Astrocyte (in vitro differentiated cells and primary cell): ENCODE data around the gene LCT. TPM values are rescaled to one million over a fixed set of nuclear protein-coding genes. Genes with fewer than 3 reads are reported as not detected.

Source experiments
- DNase-seq: peaks from one replicate; pipeline ENCODE4 v3.0.0-alpha.2; 2010; ENCODE audit warnings: low read depth
- FAIRE-seq: peaks from 2 replicates; lab custom pipeline; 2011; peaks lifted over from hg19 to GRCh38; lab: Jason Lieb, UNC
- H2AFZ ChIP-seq: 2 replicates; pipeline ENCODE4 v1.6.0; 2012; ENCODE audit warnings: low read depth, low read length, inconsistent platforms
- H3K27ac ChIP-seq: 2 replicates; pipeline ENCODE4 v1.5.1; 2011; ENCODE audit warnings: low read depth, low read length, inconsistent platforms
- H3K27me3 ChIP-seq: 2 replicates; pipeline ENCODE4 v1.6.0; 2011; ENCODE audit warnings: low read length, inconsistent platforms; ENCODE audit not compliant: insufficient read depth
- H3K36me3 ChIP-seq: 2 replicates; pipeline ENCODE4 v1.5.1; 2011; ENCODE audit warnings: low read length, inconsistent platforms; ENCODE audit not compliant: insufficient read depth
- H3K4me1 ChIP-seq: 2 replicates; pipeline ENCODE4 v1.5.1; 2011; ENCODE audit warnings: low read length, inconsistent platforms; ENCODE audit not compliant: insufficient read depth
- H3K4me2 ChIP-seq: 2 replicates; pipeline ENCODE4 v1.6.0; 2012; ENCODE audit warnings: low read length, inconsistent platforms
- H3K4me3 ChIP-seq: 2 replicates; pipeline ENCODE4 v1.5.1; 2011; ENCODE audit warnings: low read depth, mild to moderate bottlenecking, low read length, inconsistent platforms; ENCODE audit not compliant: insufficient read depth
- H3K79me2 ChIP-seq: 2 replicates; pipeline ENCODE4 v1.6.0; 2012; ENCODE audit warnings: mild to moderate bottlenecking, low read length, inconsistent platforms; ENCODE audit not compliant: insufficient read depth
- H3K9ac ChIP-seq: 2 replicates; pipeline ENCODE4 v1.6.0; 2012; ENCODE audit warnings: mild to moderate bottlenecking, low read length, inconsistent platforms
- H3K9me3 ChIP-seq: 2 replicates; pipeline ENCODE4 v1.5.1; 2012; ENCODE audit warnings: low read depth, mild to moderate bottlenecking, low read length, inconsistent platforms; ENCODE audit not compliant: insufficient read depth
- H4K20me1 ChIP-seq: 2 replicates; pipeline ENCODE4 v1.6.0; 2012; ENCODE audit warnings: low read length, inconsistent platforms; ENCODE audit not compliant: insufficient read depth
- H3K27ac Mint-ChIP-seq: one replicate; pipeline ENCODE4 v1.8.0; 2021; ENCODE audit warnings: mild to moderate bottlenecking, mixed read lengths; ENCODE audit not compliant: unreplicated experiment
- H3K27me3 Mint-ChIP-seq: one replicate; pipeline ENCODE4 v1.8.0; 2021; ENCODE audit warnings: low read depth, mixed read lengths; ENCODE audit not compliant: unreplicated experiment
- H3K36me3 Mint-ChIP-seq: one replicate; pipeline ENCODE4 v1.8.0; 2021; ENCODE audit warnings: low read depth, mixed read lengths; ENCODE audit not compliant: unreplicated experiment
- H3K4me1 Mint-ChIP-seq: one replicate; pipeline ENCODE4 v1.8.0; 2021; ENCODE audit warnings: low read depth, mixed read lengths; ENCODE audit not compliant: unreplicated experiment
- H3K4me3 Mint-ChIP-seq: one replicate; pipeline ENCODE4 v1.8.0; 2021; ENCODE audit warnings: mild to moderate bottlenecking, moderate library complexity, mixed read lengths; ENCODE audit not compliant: unreplicated experiment
- H3K9me3 Mint-ChIP-seq: one replicate; pipeline ENCODE4 v1.8.0; 2021; ENCODE audit warnings: mild to moderate bottlenecking, mixed read lengths; ENCODE audit not compliant: unreplicated experiment
- EZH2 ChIP-seq: IDR thresholded peaks from 2 replicates; pipeline ENCODE4 v1.6.1; 2012; ENCODE audit warnings: mild to moderate bottlenecking, low read length, inconsistent platforms; ENCODE audit not compliant: insufficient read depth
- total RNA-seq: library from RNA; stranded (reverse); gene quantifications from 2 replicates; pipeline ENCODE4 v1.2.1, GENCODE V29; 2021
- TF ChIP-seq, protein P1 (sequence below): IDR thresholded peaks from 2 replicates; pipeline ENCODE4 v1.5.1; 2011; ENCODE audit warnings: low read depth, mild to moderate bottlenecking, inconsistent platforms, low read length, moderate library complexity; ENCODE audit not compliant: insufficient read depth

LCT gene
- total RNA-seq, 1 donor from 2014 or later: not detected

DNA sequence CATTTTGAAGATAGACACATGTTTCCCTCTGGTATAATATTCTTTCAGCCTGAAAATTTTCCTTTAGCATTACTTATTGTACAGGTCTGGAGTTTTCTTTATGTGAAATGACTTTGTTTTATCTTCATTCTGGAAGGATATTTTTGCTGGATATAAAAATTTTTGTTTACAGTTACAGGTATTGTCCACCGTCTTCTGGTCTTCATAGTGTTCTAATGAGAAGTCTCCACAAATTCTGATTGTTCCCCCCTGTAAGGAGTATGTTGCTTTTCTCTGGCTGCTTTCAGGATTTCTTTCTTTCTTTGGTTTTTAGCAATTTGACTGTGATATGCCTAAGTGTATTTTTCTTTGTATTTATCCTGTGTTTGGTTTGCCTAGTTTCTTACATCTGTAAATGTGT, 80.3 kb downstream of the LCT start:
- Histone ChIP-seq H3K4me1 (no peaks in the 10 kb centered on the region), H2AFZ (no peak overlapping the region), H3K4me3 (no peak overlapping the region), H3K79me2 (peaks cover 47% of the 10 kb centered on the region), H4K20me1 (peaks cover 17% of the 10 kb centered on the region), H3K9ac (no peak overlapping the region), H3K27me3 (no peaks in the 10 kb centered on the region), H3K27ac (no peak overlapping the region), H3K4me2 (no peak overlapping the region), H3K9me3 (no peaks in the 10 kb centered on the region), H3K36me3 (peaks cover 48% of the 10 kb centered on the region)
- peaks cover 3% of the 10 kb centered on the region for H3K9me3 Mint-ChIP-seq
- H3K27ac Mint-ChIP-seq: no peak overlapping the region
- H3K27me3 Mint-ChIP-seq: no peaks in the 10 kb centered on the region
- no peak for DNase-seq
- no peaks in the 10 kb centered on the region for H3K4me1 Mint-ChIP-seq
- H3K4me3 Mint-ChIP-seq: no peak overlapping the region
- no peak for TF ChIP-seq EZH2
- TF ChIP-seq, protein P1, sequence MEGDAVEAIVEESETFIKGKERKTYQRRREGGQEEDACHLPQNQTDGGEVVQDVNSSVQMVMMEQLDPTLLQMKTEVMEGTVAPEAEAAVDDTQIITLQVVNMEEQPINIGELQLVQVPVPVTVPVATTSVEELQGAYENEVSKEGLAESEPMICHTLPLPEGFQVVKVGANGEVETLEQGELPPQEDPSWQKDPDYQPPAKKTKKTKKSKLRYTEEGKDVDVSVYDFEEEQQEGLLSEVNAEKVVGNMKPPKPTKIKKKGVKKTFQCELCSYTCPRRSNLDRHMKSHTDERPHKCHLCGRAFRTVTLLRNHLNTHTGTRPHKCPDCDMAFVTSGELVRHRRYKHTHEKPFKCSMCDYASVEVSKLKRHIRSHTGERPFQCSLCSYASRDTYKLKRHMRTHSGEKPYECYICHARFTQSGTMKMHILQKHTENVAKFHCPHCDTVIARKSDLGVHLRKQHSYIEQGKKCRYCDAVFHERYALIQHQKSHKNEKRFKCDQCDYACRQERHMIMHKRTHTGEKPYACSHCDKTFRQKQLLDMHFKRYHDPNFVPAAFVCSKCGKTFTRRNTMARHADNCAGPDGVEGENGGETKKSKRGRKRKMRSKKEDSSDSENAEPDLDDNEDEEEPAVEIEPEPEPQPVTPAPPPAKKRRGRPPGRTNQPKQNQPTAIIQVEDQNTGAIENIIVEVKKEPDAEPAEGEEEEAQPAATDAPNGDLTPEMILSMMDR: no peak
- peaks cover 16% of the 10 kb centered on the region for H3K36me3 Mint-ChIP-seq
- no peak for FAIRE-seq

DNA sequence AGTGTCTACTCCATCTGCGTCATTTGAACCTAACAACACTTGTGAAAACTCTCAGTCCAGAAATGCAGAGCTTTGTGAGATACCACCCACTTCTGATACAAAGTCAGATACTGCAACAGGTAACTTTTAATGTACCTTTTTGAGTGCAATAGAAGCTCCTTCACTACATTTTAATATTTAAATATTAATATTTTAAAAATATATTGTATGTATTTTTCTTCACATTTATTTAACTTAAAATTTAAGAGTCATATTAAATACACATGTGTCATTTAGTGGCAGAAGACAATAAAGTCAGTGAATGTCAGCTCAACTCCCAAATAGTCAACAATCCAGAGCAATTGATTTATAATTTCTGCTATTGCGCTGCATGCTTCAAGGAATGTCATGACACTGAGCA, 81.4 kb downstream of the LCT start:
- H3K36me3 Mint-ChIP-seq: peaks cover 16% of the 10 kb centered on the region
- no peak overlapping the region for H2AFZ ChIP-seq
- H3K9me3 Mint-ChIP-seq: peaks cover 3% of the 10 kb centered on the region
- H3K36me3 ChIP-seq: peaks cover 39% of the 10 kb centered on the region
- H3K79me2 ChIP-seq: peaks cover 44% of the 10 kb centered on the region
- peaks cover 11% of the 10 kb centered on the region for H4K20me1 ChIP-seq
- no peak overlapping the region for H3K9ac ChIP-seq
- no peak overlapping the region for H3K4me3 Mint-ChIP-seq
- H3K4me1 ChIP-seq: no peaks in the 10 kb centered on the region
- no peak for FAIRE-seq
- H3K9me3 ChIP-seq: no peaks in the 10 kb centered on the region
- H3K27ac Mint-ChIP-seq: no peak overlapping the region
- H3K4me3 ChIP-seq: no peak overlapping the region
- DNase-seq: no peak
- no peaks in the 10 kb centered on the region for H3K27me3 ChIP-seq
- H3K4me2 ChIP-seq: no peak overlapping the region
- H3K4me1 Mint-ChIP-seq: no peaks in the 10 kb centered on the region
- H3K27ac ChIP-seq: no peak overlapping the region
- no peaks in the 10 kb centered on the region for H3K27me3 Mint-ChIP-seq
- TF ChIP-seq, protein P1: no peak
- TF ChIP-seq EZH2: no peak

GRCh38 chr2:135745545-135745944, 91.4 kb downstream of the LCT start:
- no peaks in the 10 kb centered on the region for H3K27me3 ChIP-seq
- H3K9me3 ChIP-seq: no peaks in the 10 kb centered on the region
- TF ChIP-seq, protein P1: no peak
- TF ChIP-seq EZH2: no peak
- no peak overlapping the region for H2AFZ ChIP-seq
- FAIRE-seq (no peak), DNase-seq (peak; percentile 83)
- peak overlapping the region; percentile 17 for H3K9ac ChIP-seq
- H3K36me3 ChIP-seq: peaks cover 14% of the 10 kb centered on the region
- Mint-ChIP-seq H3K27me3 (no peaks in the 10 kb centered on the region), H3K27ac (peak overlapping the region; percentile 58), H3K4me3 (peak overlapping the region; percentile 46), H3K4me1 (peaks cover 24% of the 10 kb centered on the region), H3K9me3 (no peaks in the 10 kb centered on the region), H3K36me3 (peaks cover 3% of the 10 kb centered on the region)
- peaks cover 79% of the 10 kb centered on the region for H3K79me2 ChIP-seq
- peak overlapping the region; percentile 71 for H3K27ac ChIP-seq
- no peak overlapping the region for H3K4me3 ChIP-seq
- H3K4me1 ChIP-seq: peaks cover 16% of the 10 kb centered on the region
- H3K4me2 ChIP-seq: peak overlapping the region; percentile 82
- H4K20me1 ChIP-seq: peaks cover 49% of the 10 kb centered on the region
